GM12878 (cell line): ENCODE results near the gene RCOR2.

Source experiments
- BMI1 ChIP-seq: fragments of 450-650 bp; IDR thresholded peaks from 2 replicates; pipeline ENCODE4 v1.6.1; 2016; ENCODE audit warnings: mild to moderate bottlenecking, moderate library complexity, borderline replicate concordance
- CBFB ChIP-seq: IDR thresholded peaks from 2 replicates; pipeline ENCODE4 v1.6.1; 2016; ENCODE audit warnings: antibody characterized with exemption, low read depth
- CBX3 ChIP-seq: fragments of 200-600 bp; sonication (generic); IDR thresholded peaks from 2 replicates; pipeline ENCODE4 v1.6.1; 2016; ENCODE audit warnings: low read depth, borderline replicate concordance
- CHD4 ChIP-seq: fragments of 200-600 bp; sonication (generic); IDR thresholded peaks from 2 replicates; pipeline ENCODE4 v1.6.1; 2016; ENCODE audit warnings: mild to moderate bottlenecking
- EP300 ChIP-seq, 2 experiments: fragments of 150-350 bp in 1 of 2; IDR thresholded peaks; 2 replicates each; pipeline ENCODE4 v1.6.1; 2011 to 2012; ENCODE audit warnings: low read depth in 2 of 2, low read length in 2 of 2, borderline replicate concordance in 1 of 2, improper control_type of control experiment in 1 of 2, inconsistent platforms in 1 of 2; ENCODE audit not compliant: control insufficient read depth in 1 of 2
- ETV6 ChIP-seq, 2 experiments: fragments of 450-650 bp in 1 of 2; IDR thresholded peaks in 1 of 2; conservative IDR thresholded peaks in 1 of 2; 2 replicates each; pipeline ENCODE4 v1.6.1; 2014; ENCODE audit warnings: antibody characterized with exemption in 1 of 2, borderline replicate concordance in 1 of 2, low read depth in 1 of 2, mild to moderate bottlenecking in 1 of 2, moderate library complexity in 1 of 2
- JUND ChIP-seq: IDR thresholded peaks from 2 replicates; pipeline ENCODE4 v1.6.1; 2012; ENCODE audit warnings: low read depth, mild to moderate bottlenecking, low read length, improper control_type of control experiment, moderate library complexity
- KDM1A ChIP-seq: fragments of 200-600 bp; sonication (generic); IDR thresholded peaks from 2 replicates; pipeline ENCODE4 v1.6.1; 2016; ENCODE audit warnings: borderline replicate concordance
- MXI1 ChIP-seq: fragments of 150-350 bp; IDR thresholded peaks from 2 replicates; pipeline ENCODE4 v1.6.1; 2011; ENCODE audit warnings: low read depth, mild to moderate bottlenecking, inconsistent platforms, low read length, improper control_type of control experiment
- SMAD1 ChIP-seq: fragments of 450-650 bp; IDR thresholded peaks from 2 replicates; pipeline ENCODE4 v1.6.1; 2018; ENCODE audit warnings: mild to moderate bottlenecking, low read depth; ENCODE audit not compliant: partially characterized antibody
- SP1 ChIP-seq: IDR thresholded peaks from one replicate; pipeline ENCODE4 v1.6.1; 2011; ENCODE audit warnings: low read depth, low read length
- TBL1XR1 ChIP-seq: IDR thresholded peaks from 2 replicates; pipeline ENCODE4 v1.6.1; 2012; ENCODE audit warnings: low read depth, low read length, improper control_type of control experiment
- ZBED1 ChIP-seq: IDR thresholded peaks from 2 replicates; pipeline ENCODE4 v1.6.1; 2016; ENCODE audit warnings: borderline replicate concordance
- TF ChIP-seq, protein P1 (sequence below), 3 experiments: IDR thresholded peaks in 2 of 3; conservative IDR thresholded peaks in 1 of 3; 2 replicates each; pipeline ENCODE4 v1.5.1; 2011; ENCODE audit warnings: low read depth in 3 of 3, low read length in 3 of 3, mild to moderate bottlenecking in 3 of 3, control low read depth in 2 of 3, moderate library complexity in 2 of 3, inconsistent platforms in 1 of 3, mixed read lengths in 1 of 3; ENCODE audit not compliant: control insufficient read depth in 2 of 3, insufficient read depth in 1 of 3; ENCODE audit errors: extremely low read depth in 1 of 3

GRCh38 chr11:63952570-63952969 is 35.6 kb upstream of the RCOR2 start:
- no peak for TF ChIP-seq ZBED1
- no peak for TF ChIP-seq BMI1
- no peak for TF ChIP-seq TBL1XR1
- TF ChIP-seq CBFB: no peak
- TF ChIP-seq ETV6 (conservative IDR thresholded peaks at IDR 0.05 in 1 of 2, IDR thresholded peaks at IDR 0.05 in 1 of 2; ENCODE audit: borderline replicate concordance in 1 of 2, low read depth in 1 of 2): no peak
- TF ChIP-seq KDM1A: no peak
- no peak for TF ChIP-seq MXI1
- no peak for TF ChIP-seq CHD4
- no peak for TF ChIP-seq JUND
- TF ChIP-seq, protein P1, sequence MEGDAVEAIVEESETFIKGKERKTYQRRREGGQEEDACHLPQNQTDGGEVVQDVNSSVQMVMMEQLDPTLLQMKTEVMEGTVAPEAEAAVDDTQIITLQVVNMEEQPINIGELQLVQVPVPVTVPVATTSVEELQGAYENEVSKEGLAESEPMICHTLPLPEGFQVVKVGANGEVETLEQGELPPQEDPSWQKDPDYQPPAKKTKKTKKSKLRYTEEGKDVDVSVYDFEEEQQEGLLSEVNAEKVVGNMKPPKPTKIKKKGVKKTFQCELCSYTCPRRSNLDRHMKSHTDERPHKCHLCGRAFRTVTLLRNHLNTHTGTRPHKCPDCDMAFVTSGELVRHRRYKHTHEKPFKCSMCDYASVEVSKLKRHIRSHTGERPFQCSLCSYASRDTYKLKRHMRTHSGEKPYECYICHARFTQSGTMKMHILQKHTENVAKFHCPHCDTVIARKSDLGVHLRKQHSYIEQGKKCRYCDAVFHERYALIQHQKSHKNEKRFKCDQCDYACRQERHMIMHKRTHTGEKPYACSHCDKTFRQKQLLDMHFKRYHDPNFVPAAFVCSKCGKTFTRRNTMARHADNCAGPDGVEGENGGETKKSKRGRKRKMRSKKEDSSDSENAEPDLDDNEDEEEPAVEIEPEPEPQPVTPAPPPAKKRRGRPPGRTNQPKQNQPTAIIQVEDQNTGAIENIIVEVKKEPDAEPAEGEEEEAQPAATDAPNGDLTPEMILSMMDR (IDR thresholded peaks at IDR 0.05 in 2 of 3, conservative IDR thresholded peaks at IDR 0.05 in 1 of 3; ENCODE audit: control insufficient read depth in 2 of 3, extremely low read depth in 1 of 3, insufficient read depth in 1 of 3, low read depth in 3 of 3, low read length in 3 of 3): no peak
- no peak for TF ChIP-seq EP300 (IDR thresholded peaks at IDR 0.05; ENCODE audit: borderline replicate concordance in 1 of 2, control insufficient read depth in 1 of 2, low read depth in 2 of 2, low read length in 2 of 2)
- no peak for TF ChIP-seq CBX3
- no peak for TF ChIP-seq SMAD1
- TF ChIP-seq SP1: no peak
